AG09309 (cell line): ENCODE results near the gene PLPP7.

Experiments
- DNase-seq: peaks from one replicate; pipeline ENCODE4 v3.0.0-alpha.2; 2010; ENCODE audit warnings: low read depth
- H3K4me3 ChIP-seq: 2 replicates; pipeline ENCODE4 v1.5.1; 2011; ENCODE audit warnings: mild to moderate bottlenecking, low read depth, low read length, moderate library complexity; ENCODE audit not compliant: control insufficient read depth
- CTCF ChIP-seq: IDR thresholded peaks from 2 replicates; pipeline ENCODE4 v1.5.1; 2011; ENCODE audit warnings: mild to moderate bottlenecking, low read depth, low read length, inconsistent platforms; ENCODE audit not compliant: insufficient read depth, control insufficient read depth; ENCODE audit errors: missing control alignments

PLPP7 gene

GRCh38 chr9:131310833-131311554, 21.5 kb downstream of the PLPP7 start:
- H3K4me3 ChIP-seq = no peak overlapping the region
- no peak for DNase-seq
- no peak for TF ChIP-seq CTCF

- DNase-seq = no peak
- no peak for TF ChIP-seq CTCF
- H3K4me3 ChIP-seq = no peak overlapping the region
Observed at GRCh38 chr9:131312246-131312645, 22.7 kb downstream of the PLPP7 start.

GRCh38 chr9:131312822-131313770, 23.6 kb downstream of the PLPP7 start:
- TF ChIP-seq CTCF = no peak
- H3K4me3 ChIP-seq = no peak overlapping the region
- no peak for DNase-seq

GRCh38 chr9:131318231-131319085, 28.9 kb downstream of the PLPP7 start:
- no peak overlapping the region for H3K4me3 ChIP-seq
- TF ChIP-seq CTCF = no peak
- no peak for DNase-seq

GRCh38 chr9:131319486-131319885, 30.0 kb downstream of the PLPP7 start:
- TF ChIP-seq CTCF = no peak
- H3K4me3 ChIP-seq = no peak overlapping the region

GRCh38 chr9:131320031-131320685, 30.6 kb downstream of the PLPP7 start:
- no peak overlapping the region for H3K4me3 ChIP-seq
- no peak for TF ChIP-seq CTCF
- no peak for DNase-seq

More at GRCh38 chr9:131319486-131319885, 30.0 kb downstream of the PLPP7 start:
- DNase-seq = no peak
